HG03066 (cell line): Measurements from ENCODE around the gene MREG.

Source experiments
- ATAC-seq: cut with Tn5 transposase; IDR thresholded peaks from one replicate; pipeline ENCODE4 v1.9.1; 2021; ENCODE audit warnings: low read depth; ENCODE audit not compliant: unreplicated experiment

Gene MREG

GRCh38 chr2:215921895-215922294, 91.5 kb downstream of the MREG start:
- no peak for ATAC-seq

- peak; percentile 49 for ATAC-seq
Measured at GRCh38 chr2:215920244-215921100, 92.9 kb downstream of the MREG start.

GRCh38 chr2:215919624-215920243, 93.6 kb downstream of the MREG start:
- ATAC-seq = no peak

GRCh38 chr2:215918901-215919599, 94.3 kb downstream of the MREG start:
- no peak for ATAC-seq

- peak; percentile 86 for ATAC-seq
Measured at GRCh38 chr2:215917953-215918620, 95.3 kb downstream of the MREG start.

GRCh38 chr2:215915441-215915840, 97.9 kb downstream of the MREG start:
- no peak for ATAC-seq

GRCh38 chr2:215914777-215915165, 98.6 kb downstream of the MREG start:
- no peak for ATAC-seq

- ATAC-seq = no peak
Measured at GRCh38 chr2:215914054-215914776, 99.1 kb downstream of the MREG start.

GRCh38 chr2:215912299-215912842, 101.0 kb downstream of the MREG start:
- ATAC-seq = no peak

GRCh38 chr2:215911301-215912085, 101.9 kb downstream of the MREG start:
- ATAC-seq = no peak

GRCh38 chr2:215910180-215910579, 103.2 kb downstream of the MREG start:
- no peak for ATAC-seq

- no peak for ATAC-seq
Measured at GRCh38 chr2:215907147-215907546, 106.2 kb downstream of the MREG start.

- no peak for ATAC-seq
Measured at GRCh38 chr2:215906458-215906857, 106.9 kb downstream of the MREG start.

- no peak for ATAC-seq
Measured at GRCh38 chr2:215905691-215906090, 107.7 kb downstream of the MREG start.

- ATAC-seq = no peak
Measured at GRCh38 chr2:215904101-215904500, 109.2 kb downstream of the MREG start.

GRCh38 chr2:215903203-215903602, 110.1 kb downstream of the MREG start:
- no peak for ATAC-seq

- ATAC-seq = no peak
Measured at GRCh38 chr2:215901796-215902195, 111.6 kb downstream of the MREG start.

GRCh38 chr2:215900843-215901242, 112.5 kb downstream of the MREG start:
- ATAC-seq = peak; percentile 68

GRCh38 chr2:215900203-215900611, 113.1 kb downstream of the MREG start:
- ATAC-seq = no peak
